H1 (cell line): ENCODE data around the gene ZNF672. TPM values are rescaled to one million over a fixed set of nuclear protein-coding genes. Genes with fewer than 3 reads are reported as not detected.

ENCODE experiments used
- CTCF ChIA-PET: fragments of 300-600 bp; sonication (Branson Sonifier 250); formaldehyde crosslinking; loops from one replicate; lab custom pipeline; 2021; ENCODE audit not compliant: partially characterized antibody; lab: Charles Lee
- POLR2A ChIA-PET: fragments of 300-600 bp; sonication (Branson Sonifier 250); formaldehyde crosslinking; loops from one replicate; lab custom pipeline; 2021; ENCODE audit warnings: inconsistent platforms; ENCODE audit not compliant: partially characterized antibody; lab: Charles Lee
- DNase-seq, 2 experiments: peaks; one replicate each; pipeline versions ENCODE4 v3.0.0 to v3.0.0-alpha.2; 2010 to 2022; ENCODE audit warnings: low spot score in 2 of 2, low read depth in 1 of 2, mixed read lengths in 1 of 2
- FAIRE-seq: peaks from 2 replicates; lab custom pipeline; 2011; peaks lifted over from hg19 to GRCh38; lab: Jason Lieb, UNC
- H2AFZ ChIP-seq: 2 replicates; pipeline ENCODE4 v1.8.1; 2012; ENCODE audit warnings: low read length, inconsistent platforms
- H2AK5ac ChIP-seq: 2 replicates; pipeline ENCODE4 v1.6.1; 2013; ENCODE audit warnings: low read depth, low read length
- H2BK120ac ChIP-seq: replicated peaks from 2 replicates; pipeline ENCODE3; 2013; ENCODE audit warnings: low read depth, low read length, inconsistent platforms
- H2BK12ac ChIP-seq: 2 replicates; pipeline ENCODE4 v1.6.1; 2013; ENCODE audit warnings: low read depth, low read length
- H2BK15ac ChIP-seq: 2 replicates; pipeline ENCODE4 v1.6.1; 2013; ENCODE audit warnings: low read length
- H2BK20ac ChIP-seq: 2 replicates; pipeline ENCODE4 v1.6.1; 2013; ENCODE audit warnings: low read length
- H2BK5ac ChIP-seq: 2 replicates; pipeline ENCODE4 v1.6.1; 2013; ENCODE audit warnings: low read depth, low read length
- H3K14ac ChIP-seq: 2 replicates; pipeline ENCODE4 v1.6.1; 2013; ENCODE audit warnings: inconsistent platforms; ENCODE audit not compliant: insufficient read length
- H3K18ac ChIP-seq: 2 replicates; pipeline ENCODE4 v1.6.1; 2013; ENCODE audit warnings: low read length; ENCODE audit errors: extremely low read depth
- H3K23ac ChIP-seq: 2 replicates; pipeline ENCODE4 v1.6.1; 2013; ENCODE audit warnings: inconsistent platforms; ENCODE audit not compliant: insufficient read length
- H3K23me2 ChIP-seq: 2 replicates; pipeline ENCODE4 v1.6.1; 2013; ENCODE audit warnings: low read depth, low read length
- H3K27ac ChIP-seq: 2 replicates; pipeline ENCODE4 v1.6.1; 2011; ENCODE audit warnings: low read depth, low read length, inconsistent platforms
- H3K27me3 ChIP-seq, 4 experiments: replicated peaks in 1 of 4; 1 replicate in 1 of 4; 2 replicates in 3 of 4; pipeline versions ENCODE4 v1.6.1 to v1.8.1; 2011 to 2013; ENCODE audit warnings: low read length in 3 of 4, mild to moderate bottlenecking in 3 of 4, inconsistent platforms in 2 of 4, mixed read lengths in 2 of 4, moderate library complexity in 1 of 4; ENCODE audit not compliant: control insufficient read depth in 3 of 4, insufficient read depth in 3 of 4; ENCODE audit errors: extremely low read depth in 1 of 4
- H3K36me3 ChIP-seq, 4 experiments: 2 replicates each; pipeline versions ENCODE4 v1.6.1 to v1.8.1; 2011 to 2013; ENCODE audit warnings: mild to moderate bottlenecking in 4 of 4, low read length in 3 of 4, moderate library complexity in 2 of 4, control low read depth in 1 of 4, inconsistent platforms in 1 of 4; ENCODE audit not compliant: insufficient read depth in 4 of 4, control insufficient read depth in 2 of 4
- H3K4ac ChIP-seq: replicated peaks from 2 replicates; pipeline ENCODE3; 2013; ENCODE audit warnings: low read length, low read depth, mixed read lengths, inconsistent platforms; ENCODE audit not compliant: insufficient read length
- H3K4me1 ChIP-seq, 4 experiments: replicated peaks in 1 of 4; 1 replicate in 1 of 4; 2 replicates in 3 of 4; pipeline versions ENCODE4 v1.6.1 to v1.8.1; 2011 to 2013; ENCODE audit warnings: low read length in 3 of 4, inconsistent platforms in 2 of 4, mixed read lengths in 1 of 4; ENCODE audit not compliant: insufficient read depth in 4 of 4, control insufficient read depth in 3 of 4
- H3K4me2 ChIP-seq, 2 experiments: 2 replicates each; pipeline versions ENCODE4 v1.6.1 to v1.8.1; 2011 to 2013; ENCODE audit warnings: low read depth in 2 of 2, low read length in 2 of 2, control low read depth in 1 of 2, inconsistent platforms in 1 of 2, mild to moderate bottlenecking in 1 of 2; ENCODE audit not compliant: insufficient read depth in 1 of 2
- H3K4me3 ChIP-seq, 4 experiments: fragments of 200-600, 300-600 bp in 1 of 4; sonication (generic), shearing (Covaris generic), sonication (Bioruptor Twin) in 1 of 4; 2 replicates each; pipeline versions ENCODE4 v1.5.1 to v1.8.1; 2011 to 2016; ENCODE audit warnings: low read length in 4 of 4, low read depth in 3 of 4, control low read depth in 2 of 4, inconsistent platforms in 2 of 4, mild to moderate bottlenecking in 2 of 4, mixed read lengths in 1 of 4, moderate library complexity in 1 of 4; ENCODE audit not compliant: insufficient read depth in 2 of 4; ENCODE audit errors: extremely low read depth in 1 of 4
- H3K56ac ChIP-seq: replicated peaks from 2 replicates; pipeline ENCODE3; 2013; ENCODE audit warnings: low read depth, mild to moderate bottlenecking, mixed read lengths, low read length, inconsistent platforms; ENCODE audit not compliant: insufficient read length
- H3K79me1 ChIP-seq: 2 replicates; pipeline ENCODE4 v1.6.1; 2013; ENCODE audit warnings: low read depth, low read length, control low read depth
- H3K79me2 ChIP-seq, 2 experiments: 2 replicates each; pipeline versions ENCODE4 v1.6.1 to v1.8.1; 2012 to 2013; ENCODE audit warnings: low read length in 2 of 2, mild to moderate bottlenecking in 2 of 2, inconsistent platforms in 1 of 2; ENCODE audit not compliant: insufficient read depth in 2 of 2, control insufficient read depth in 1 of 2
- H3K9ac ChIP-seq, 4 experiments: replicated peaks in 1 of 4; 1 replicate in 1 of 4; 2 replicates in 3 of 4; pipeline versions ENCODE4 v1.6.1 to v1.8.1; 2011 to 2013; ENCODE audit warnings: low read depth in 3 of 4, low read length in 3 of 4, control low read depth in 2 of 4, mild to moderate bottlenecking in 2 of 4, moderate library complexity in 2 of 4, inconsistent platforms in 1 of 4; ENCODE audit errors: extremely low read depth in 1 of 4
- H3K9me3 ChIP-seq, 2 experiments: 2 replicates each; pipeline versions ENCODE4 v1.6.1 to v1.8.1; 2012 to 2013; ENCODE audit warnings: mild to moderate bottlenecking in 2 of 2, moderate library complexity in 2 of 2, control low read depth in 1 of 2, inconsistent platforms in 1 of 2, low read depth in 1 of 2, low read length in 1 of 2, mixed read lengths in 1 of 2; ENCODE audit not compliant: insufficient read depth in 2 of 2
- H4K20me1 ChIP-seq, 2 experiments: replicated peaks in 1 of 2; 2 replicates each; pipeline versions ENCODE3 to v1.8.1; 2011 to 2013; ENCODE audit warnings: inconsistent platforms in 2 of 2, low read length in 2 of 2, mild to moderate bottlenecking in 1 of 2; ENCODE audit not compliant: insufficient read depth in 2 of 2, control insufficient read depth in 1 of 2
- H4K5ac ChIP-seq: 2 replicates; pipeline ENCODE4 v1.6.1; 2013; ENCODE audit warnings: low read length, low read depth, mixed read lengths, inconsistent platforms; ENCODE audit not compliant: insufficient read length
- H4K8ac ChIP-seq: 2 replicates; pipeline ENCODE4 v1.8.0; 2013; ENCODE audit warnings: mild to moderate bottlenecking, moderate library complexity, low read length, inconsistent platforms; ENCODE audit not compliant: insufficient read depth; ENCODE audit errors: extremely low read depth
- H4K91ac ChIP-seq: replicated peaks from 2 replicates; pipeline ENCODE3; 2013; ENCODE audit warnings: low read length, mixed read lengths, inconsistent platforms; ENCODE audit not compliant: insufficient read length
- BACH1 ChIP-seq: IDR thresholded peaks from 2 replicates; pipeline ENCODE4 v1.6.1; 2012; ENCODE audit warnings: low read length, improper control_type of control experiment
- BRCA1 ChIP-seq: IDR thresholded peaks from 2 replicates; pipeline ENCODE4 v1.6.1; 2012; ENCODE audit warnings: low read depth, low read length, improper control_type of control experiment
- CHD2 ChIP-seq: IDR thresholded peaks from 2 replicates; pipeline ENCODE4 v1.6.1; 2012; ENCODE audit warnings: low read length, improper control_type of control experiment
- KDM1A ChIP-seq: fragments of 200-600, 300-600 bp; sonication (generic); IDR thresholded peaks from 2 replicates; pipeline ENCODE4 v1.7.1; 2016; ENCODE audit warnings: mild to moderate bottlenecking, low read length, borderline replicate concordance
- KDM4A ChIP-seq: IDR thresholded peaks from one replicate; pipeline ENCODE4 v1.7.1; 2012; ENCODE audit warnings: low read depth, mild to moderate bottlenecking, moderate library complexity, low read length, inconsistent platforms; ENCODE audit not compliant: severe bottlenecking
- NANOG ChIP-seq: IDR thresholded peaks from 2 replicates; pipeline ENCODE4 v1.6.1; 2011; ENCODE audit warnings: low read length, low read depth, mild to moderate bottlenecking, inconsistent platforms; ENCODE audit not compliant: insufficient read depth, poor library complexity, severe bottlenecking
- NRF1 ChIP-seq: IDR thresholded peaks from 2 replicates; pipeline ENCODE4 v1.6.1; 2011; ENCODE audit warnings: mild to moderate bottlenecking, low read depth, low read length, improper control_type of control experiment
- PHF8 ChIP-seq: fragments of 200-600 bp; sonication (generic); conservative IDR thresholded peaks from 2 replicates; pipeline ENCODE4 v1.7.1; 2012; ENCODE audit warnings: low read depth, mild to moderate bottlenecking, inconsistent platforms, low read length, moderate library complexity
- POLR2AphosphoS5 ChIP-seq: IDR thresholded peaks from 2 replicates; pipeline ENCODE4 v1.6.1; 2011; ENCODE audit warnings: low read depth, low read length
- RAD21 ChIP-seq, 2 experiments: IDR thresholded peaks in 1 of 2; conservative IDR thresholded peaks in 1 of 2; 2 replicates each; pipeline ENCODE4 v1.6.1; 2011; ENCODE audit warnings: low read depth in 2 of 2, low read length in 2 of 2, improper control_type of control experiment in 1 of 2, inconsistent platforms in 1 of 2, mild to moderate bottlenecking in 1 of 2, moderate library complexity in 1 of 2
- RFX5 ChIP-seq: IDR thresholded peaks from 2 replicates; pipeline ENCODE4 v1.6.1; 2011; ENCODE audit warnings: low read depth, low read length, improper control_type of control experiment, borderline replicate concordance
- WGBS, 2 experiments: shearing (Covaris generic) in 1 of 2; methylation state at CpG; one replicate each; pipeline versions ENCODE4 v1.1.6 to v1.1.7; 2013 to 2015; ENCODE audit warnings: low lambda C conversion rate in 2 of 2, mixed read lengths in 2 of 2, inconsistent platforms in 1 of 2, low coverage in 1 of 2, missing lambda C conversion rate in 1 of 2; ENCODE audit not compliant: insufficient replicate concordance in 2 of 2, insufficient coverage in 1 of 2, insufficient read length in 1 of 2; ENCODE audit errors: extremely low coverage in 1 of 2, missing lambda C conversion rate in 1 of 2; 5-methylcytosine and 5-hydroxymethylcytosine counted together
- polyA plus RNA-seq, 7 experiments: library from polyadenylated mRNA; depleted of rRNA in 3 of 7; stranded (reverse) in 5 of 7; unstranded in 2 of 7; fragments of >200 nt in 5 of 7; fragments of 200-250 nt in 2 of 7; gene quantifications; 1 replicate in 5 of 7; 2 replicates in 1 of 7; 4 replicates in 1 of 7; pipeline versions ENCODE4 v1.2.1 to v1.2.3, GENCODE V29; 2011 to 2013; ENCODE audit warnings: missing spikeins in 2 of 7, mixed read lengths in 2 of 7
- total RNA-seq: library from RNA; stranded (reverse); fragmentation: NEBNext Ultra II Directional; extraction: Animal tissue kit (Norgen Biotek cat#: 25700); gene quantifications from 2 replicates; pipeline ENCODE4 v1.2.1, GENCODE V29; 2021

The ZNF672 gene
- total and polyA plus RNA-seq, 2 of the 8 experiments (the other 6 are each of a cell fraction or from before 2014, with no cell fraction given), result 30.7 to 40.4 TPM

GRCh38 chr1:248873409-248873992, 35.5 kb downstream of the ZNF672 start:
- Histone ChIP-seq H3K4me3 (peak overlapping the region; percentile 85 to 94 (median 90)), H2BK120ac (no peak overlapping the region), H3K36me3 (no peaks in the 10 kb centered on the region), H3K4me2 (peak overlapping the region; percentile 80 to 87), H3K9ac (peak overlapping the region in 3 of 4 experiments; percentile 62 to 79 (median 79); a peak in 6 of 7 replicates), H4K8ac (peak overlapping the region; percentile 75; the same call in 1 of the 2 replicates), H4K5ac (peak overlapping the region; percentile 44), H3K27me3 (no peaks in the 10 kb centered on the region), H3K4me1 (peaks cover 0 to 2% (median 0%) of the 10 kb centered on the region in 4 experiments; a peak in 1 of 7 replicates), H2BK12ac (0 out of 2 replicates have a peak overlapping the region, but pooled peaks have one; percentile 20), H2AK5ac (no peak overlapping the region), H3K18ac (no peak overlapping the region; the same call in 1 of the 2 replicates), H3K79me2 (no peaks in the 10 kb centered on the region), H2AFZ (peak overlapping the region; percentile 100), H3K4ac (no peak overlapping the region), H3K23me2 (peaks cover 4% of the 10 kb centered on the region), H2BK15ac (no peak overlapping the region; the same call in 1 of the 2 replicates), H3K56ac (no peak overlapping the region), H3K14ac (no peak overlapping the region), H3K23ac (no peak overlapping the region), H3K79me1 (no peaks in the 10 kb centered on the region), H3K9me3 (no peaks in the 10 kb centered on the region), H4K20me1 (no peaks in the 10 kb centered on the region), H4K91ac (peak overlapping the region; percentile 62), H2BK20ac (no peak overlapping the region), H3K27ac (peak overlapping the region; percentile 62; the same call in 1 of the 2 replicates), H2BK5ac (peak overlapping the region; percentile 5; the same call in 1 of the 2 replicates)
- DNase-seq (peak; percentile 93 to 100), FAIRE-seq (peak; percentile 75)
- WGBS, 2 experiments, result 2% methylated on average over 41 of the region's 41 CpGs; no CpG with 5 or more reads in 1 of the 2 experiments
- ChIA-PET POLR2A (interaction anchor here (0.6 to 4.6 kb wide), 12 partner anchors 10 to 51 kb away, joined by 3 to 46 read pairs (median 6); partner anchors contain the start of genes PGBD2, SH3BP5L, ZNF672 and ZNF692), CTCF (interaction anchor here (1.0 to 4.0 kb wide), 8 partner anchors 12 to 54 kb away, joined by 3 to 32 read pairs (median 5); partner anchors contain the start of genes PGBD2 and ZNF692)
- TF ChIP-seq KDM4A, result peak; percentile 23
- TF ChIP-seq RAD21 (IDR thresholded peaks at IDR 0.05 in 1 of 2, conservative IDR thresholded peaks at IDR 0.05 in 1 of 2; ENCODE audit: low read depth in 2 of 2, low read length in 2 of 2), result peak in 1 of 2 experiments; percentile 1; a peak in 1 of 4 replicates
- TF ChIP-seq NANOG, result peak; percentile 31
- TF ChIP-seq CHD2, result peak; percentile 79
- peak; percentile 60; the same call in 1 of the 2 replicates for TF ChIP-seq BRCA1
- TF ChIP-seq POLR2AphosphoS5, result peak; percentile 14; the same call in 1 of the 2 replicates
- peak; percentile 18; the same call in 1 of the 2 replicates for TF ChIP-seq RFX5
- TF ChIP-seq NRF1, result peak; percentile 47; the same call in 1 of the 2 replicates
- TF ChIP-seq KDM1A, result peak; percentile 4; the same call in 1 of the 2 replicates
- peak; percentile 48; the same call in 1 of the 2 replicates for TF ChIP-seq PHF8
- TF ChIP-seq BACH1, result peak; percentile 85; the same call in 1 of the 2 replicates
